ENCODE data around the gene OVCA2. TPM values are rescaled to one million over a fixed set of nuclear protein-coding genes. Genes with fewer than 3 reads are reported as not detected.

The OVCA2 gene
- total RNA-seq, 4 donors from 2014 or later: 19.6 to 40.3 (median 36.5) TPM

- ATAC-seq: no peak
- WGBS, 2 donors (ENCODE audit: low coverage in 1 of 2): 9 to 40% methylated on average over 4 to 14 of the region's 16 CpGs
- TF ChIP-seq EP300 (IDR thresholded peaks at IDR 0.05) (no peak), POLR2A (IDR thresholded peaks at IDR 0.05) (no peak), CTCF (IDR thresholded peaks at IDR 0.05) (no peak), POLR2AphosphoS5 (IDR thresholded peaks at IDR 0.05) (peak; percentile 44)
- Histone ChIP-seq H3K4me1 (peaks cover 2 to 100% (median 70%) of the 10 kb centered on the region in 3 donors), H3K9me3 (no peaks in the 10 kb centered on the region), H3K4me3 (no peak overlapping the region), H3K27ac (peak overlapping the region; percentile 56 to 95 (median 89)), H3K27me3 (peaks cover 10% of the 10 kb centered on the region), H3K36me3 (peaks cover 0 to 89% of the 10 kb centered on the region in 2 donors)
Measured at GRCh38 chr17:2063261-2064146, 21.7 kb downstream of the OVCA2 start.

- H3K4me3 ChIP-seq: no peak overlapping the region
- TF ChIP-seq POLR2A (IDR thresholded peaks at IDR 0.05): no peak
- no peak for TF ChIP-seq CTCF (IDR thresholded peaks at IDR 0.05)
- H3K9me3 ChIP-seq: no peaks in the 10 kb centered on the region
- peaks cover 0 to 94% of the 10 kb centered on the region in 2 donors for H3K36me3 ChIP-seq
- ATAC-seq: no peak
- WGBS, 2 donors (ENCODE audit: low coverage in 1 of 2): 50% methylated on average over 1 to 4 of the region's 5 CpGs
- peaks cover 2 to 99% (median 71%) of the 10 kb centered on the region in 3 donors for H3K4me1 ChIP-seq
- peak overlapping the region; percentile 56 to 95 (median 89) for H3K27ac ChIP-seq
- peaks cover 4% of the 10 kb centered on the region for H3K27me3 ChIP-seq
Measured at GRCh38 chr17:2064147-2064489, 22.3 kb downstream of the OVCA2 start.

GRCh38 chr17:2064520-2064971 lies 22.7 kb downstream of the OVCA2 start:
- Histone ChIP-seq H3K4me3 (no peak overlapping the region), H3K36me3 (peaks cover 0 to 90% of the 10 kb centered on the region in 2 donors), H3K4me1 (peaks cover 2 to 96% (median 66%) of the 10 kb centered on the region in 3 donors), H3K27ac (peak overlapping the region; percentile 56 to 95 (median 89)), H3K27me3 (peaks cover 3% of the 10 kb centered on the region), H3K9me3 (no peaks in the 10 kb centered on the region)
- no peak for TF ChIP-seq POLR2AphosphoS5 (IDR thresholded peaks at IDR 0.05)
- no peak for TF ChIP-seq CTCF (IDR thresholded peaks at IDR 0.05)
- no peak for TF ChIP-seq POLR2A (IDR thresholded peaks at IDR 0.05)
- TF ChIP-seq EP300 (IDR thresholded peaks at IDR 0.05): no peak
- ATAC-seq: no peak
- WGBS, 2 donors (ENCODE audit: low coverage in 1 of 2): 27% methylated on average over 3 of the region's 6 CpGs; no CpG with 5 or more reads in 1 of the 2 donors

- TF ChIP-seq CTCF (IDR thresholded peaks at IDR 0.05): peak in 3 of 4 experiments; percentile 21 to 37 (median 26)
- no peak for TF ChIP-seq POLR2A (IDR thresholded peaks at IDR 0.05)
- no peak for TF ChIP-seq EP300 (IDR thresholded peaks at IDR 0.05)
- TF ChIP-seq POLR2AphosphoS5 (IDR thresholded peaks at IDR 0.05): peak; percentile 12
- Histone ChIP-seq H3K27ac (peak overlapping the region in 3 of 4 donors; percentile 86 to 95 (median 92)), H3K27me3 (peaks cover 3% of the 10 kb centered on the region), H3K4me1 (peaks cover 2 to 96% (median 66%) of the 10 kb centered on the region in 3 donors), H3K9me3 (no peaks in the 10 kb centered on the region), H3K4me3 (no peak overlapping the region), H3K36me3 (peaks cover 0 to 86% of the 10 kb centered on the region in 2 donors)
- ATAC-seq: no peak
- WGBS, 2 donors (ENCODE audit: low coverage in 1 of 2): 50 to 89% methylated on average over 2 to 3 of the region's 24 CpGs
Measured at GRCh38 chr17:2064980-2065785, 23.4 kb downstream of the OVCA2 start.

Data from gastroesophageal sphincter (tissue), 4 donors.